NCI-H2029 (cell line): ENCODE measurements around the gene EBI3.
"Not testable (repeated sequence)": the region's sequence is repeated elsewhere in the genome, so short reads cannot be mapped to it uniquely, and the experiment has no call there.

Experiments
- DNase-seq: peaks from one replicate; lab custom pipeline; 2025; lab: John Stamatoyannopoulos, UW

The EBI3 gene

GRCh38 chr19:4229179-4229931 is at the start of gene EBI3:
TSS of gene EBI3 (plus strand) at chr19:4229523. CDS start at chr19:4229551, 28 bp downstream.
- no peak for DNase-seq

- no peak for DNase-seq
These were observed 48.2 kb upstream of the EBI3 start for GRCh38 chr19:4181053-4181508.

- peak; percentile 95 for DNase-seq
These were observed 47.1 kb upstream of the EBI3 start, which contains the start of the genes ANKRD24 and SIRT6 for GRCh38 chr19:4182084-4182810. TSS of gene ANKRD24 (plus strand) at chr19:4182689. CDS start at chr19:4186426, 3,737 bp downstream. TSS of gene SIRT6 (minus strand) at chr19:4182563. CDS start at chr19:4182539, 24 bp downstream.

- peak; percentile 30 for DNase-seq
These were observed 45.2 kb upstream of the EBI3 start for GRCh38 chr19:4183967-4184717.

GRCh38 chr19:4184718-4185352 is 44.5 kb upstream of the EBI3 start:
- DNase-seq = no peak

GRCh38 chr19:4185413-4186086 is 43.8 kb upstream of the EBI3 start:
- DNase-seq = no peak

- DNase-seq = peak; percentile 55
These were observed 43.0 kb upstream of the EBI3 start for GRCh38 chr19:4186087-4186993.

- no peak for DNase-seq
These were observed 41.8 kb upstream of the EBI3 start for GRCh38 chr19:4187313-4188122.

GRCh38 chr19:4189641-4190040 is 39.7 kb upstream of the EBI3 start:
- DNase-seq = no peak

GRCh38 chr19:4192537-4192936 is 36.8 kb upstream of the EBI3 start:
- DNase-seq = not testable (repeated sequence)

- DNase-seq = no peak
These were observed 35.0 kb upstream of the EBI3 start for GRCh38 chr19:4194353-4194752.

- no peak for DNase-seq
These were observed 33.3 kb upstream of the EBI3 start for GRCh38 chr19:4196009-4196408.

GRCh38 chr19:4196587-4197148 is 32.7 kb upstream of the EBI3 start:
- DNase-seq = no peak

- DNase-seq = no peak
These were observed 32.1 kb upstream of the EBI3 start for GRCh38 chr19:4197228-4197624.

- no peak for DNase-seq
These were observed 31.5 kb upstream of the EBI3 start for GRCh38 chr19:4197625-4198466.

GRCh38 chr19:4198467-4199126 is 30.7 kb upstream of the EBI3 start:
- DNase-seq = no peak

- no peak for DNase-seq
These were observed 29.5 kb upstream of the EBI3 start for GRCh38 chr19:4199699-4200293.
